ENCODE results near the gene ZNF609. TPM values are rescaled to one million over a fixed set of nuclear protein-coding genes. Genes with fewer than 3 reads are reported as not detected.

ZNF609 gene
- total and polyA plus RNA-seq, 10 of the 15 experiments (the other 5 are each of a cell fraction or from before 2014, with no cell fraction given) = 5.1 to 35.3 (median 13.6) TPM

DNA sequence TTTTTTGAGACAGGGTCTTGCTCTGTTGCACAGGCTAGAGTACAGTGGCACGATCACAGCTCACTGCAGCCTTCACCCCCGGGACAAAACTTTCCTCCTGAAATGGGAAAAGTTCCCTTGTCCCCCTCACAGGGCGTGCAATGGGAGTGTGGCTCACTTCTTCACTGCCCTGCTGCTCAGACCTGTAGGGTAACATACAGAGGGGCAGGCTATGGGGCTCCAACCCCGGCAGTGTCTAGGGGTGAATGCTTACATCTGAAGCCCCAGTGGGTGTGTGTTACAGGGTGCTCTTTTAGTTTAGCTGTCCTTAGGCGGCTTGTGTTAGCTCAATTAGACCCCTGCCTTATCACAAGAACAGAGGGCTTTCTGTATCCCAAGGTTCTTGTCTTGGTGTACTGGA, 157.8 kb downstream of the ZNF609 start:
- no peak overlapping the region for H2AFZ ChIP-seq (ENCODE audit: control insufficient read depth, low read depth, low read length)
- 98% methylated on average over 5 of the region's 5 CpGs for whole genome bisulfite sequencing (ENCODE audit: insufficient coverage, insufficient replicate concordance, low lambda C conversion rate, missing lambda C conversion rate)
- no peak for FAIRE-seq
- BruUV-seq (replicated peaks) = no TSS peak
- POLR2A ChIA-PET = interaction anchor here (0.6 to 3.1 kb wide), 6 partner anchors 11 to 47 kb away, joined by 3 to 10 read pairs (median 3); no protein-coding TSS in a partner anchor
- no peaks in the 10 kb centered on the region for H4K20me1 ChIP-seq (ENCODE audit: control insufficient read depth, insufficient read depth)
- no peaks in the 10 kb centered on the region for H3K9me3 ChIP-seq (replicated peaks; ENCODE audit: control insufficient read depth, insufficient read depth, low read length)
- intact Hi-C loops (cut with micrococcal nuclease; ENCODE audit: unreplicated experiment) = no loop called here
- H3K27me3 ChIP-seq (replicated peaks in 1 of 2; ENCODE audit: control insufficient read depth in 2 of 2, insufficient read depth in 2 of 2, low read length in 1 of 2) = no peaks in the 10 kb centered on the region
- no peak overlapping the region for H3K9ac ChIP-seq (ENCODE audit: control insufficient read depth, insufficient read depth, low read length)
- peaks cover 35% of the 10 kb centered on the region for H3K4me1 ChIP-seq (ENCODE audit: control insufficient read depth, insufficient read depth, low read length)
- H3K4me2 ChIP-seq (ENCODE audit: control insufficient read depth, insufficient read depth) = no peak overlapping the region
- CTCF ChIA-PET = interaction anchor here (0.7 to 1.4 kb wide), 6 partner anchors 14 to 191 kb away, joined by 3 to 4 read pairs (median 4); no protein-coding TSS in a partner anchor
- H3K79me2 ChIP-seq (ENCODE audit: control insufficient read depth, insufficient read depth, low read length) = peaks cover 43% of the 10 kb centered on the region
- H3K4me3 ChIP-seq = no peak overlapping the region
- no peak overlapping the region for H3K27ac ChIP-seq (ENCODE audit: control insufficient read depth, insufficient read depth)
- H3K36me3 ChIP-seq (ENCODE audit: control insufficient read depth in 2 of 2, insufficient read depth in 2 of 2, low read length in 1 of 2) = no peaks in the 10 kb centered on the region
- TF ChIP-seq BHLHE40 (IDR thresholded peaks at IDR 0.05; ENCODE audit: borderline replicate concordance in 1 of 2, low read depth in 2 of 2, low read length in 1 of 2) = no peak
- DNase-seq (ENCODE audit: low read depth, low spot score) = no peak
- RAD21 ChIA-PET (ENCODE audit: unreplicated experiment) = interaction anchor here (0.8 to 8.2 kb wide), 7 partner anchors 17 to 85 kb away, joined by 3 to 149 read pairs (median 4); no protein-coding TSS in a partner anchor
- in situ Hi-C loops (cut with MboI) = no loop called here
- no peak for ATAC-seq
- SMC1A ChIA-PET (ENCODE audit: uncharacterized antibody, unreplicated experiment) = interaction anchor here (0.7 to 7.1 kb wide), 9 partner anchors 14 to 117 kb away, joined by 3 to 94 read pairs (median 4); no protein-coding TSS in a partner anchor

DNA sequence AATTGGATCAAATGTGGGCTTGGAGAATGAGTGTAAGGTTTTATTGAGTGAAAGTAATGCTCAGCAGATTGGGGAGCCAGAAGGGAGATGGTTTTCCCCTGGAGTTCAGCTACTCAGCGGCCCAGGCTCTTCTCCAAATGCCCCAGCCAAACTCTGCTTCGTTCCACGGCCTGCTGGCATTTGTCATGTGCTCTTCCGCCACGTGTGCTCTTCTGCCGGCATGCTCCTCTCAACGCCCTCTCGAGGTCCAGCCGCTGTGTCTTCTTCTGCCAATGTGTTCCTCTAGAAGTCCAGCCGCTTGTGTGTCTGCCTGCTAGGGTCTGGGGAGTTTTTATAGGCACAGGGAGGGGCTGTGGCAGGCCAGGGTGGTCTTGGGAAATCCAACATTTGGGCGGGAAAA, 158.2 kb downstream of the ZNF609 start:
- CTCF ChIA-PET = interaction anchor here (0.7 to 1.4 kb wide), 6 partner anchors 14 to 191 kb away, joined by 3 to 5 read pairs (median 4); no protein-coding TSS in a partner anchor

More for the DNA sequence above, 158.2 kb downstream of the ZNF609 start:
- H3K4me1 ChIP-seq (ENCODE audit: control insufficient read depth, insufficient read depth, low read length) = peaks cover 39% of the 10 kb centered on the region
- H3K27ac ChIP-seq (ENCODE audit: control insufficient read depth, insufficient read depth) = no peak overlapping the region
- no peak for TF ChIP-seq ZNF217 (IDR thresholded peaks at IDR 0.05)
- TF ChIP-seq, protein P1, sequence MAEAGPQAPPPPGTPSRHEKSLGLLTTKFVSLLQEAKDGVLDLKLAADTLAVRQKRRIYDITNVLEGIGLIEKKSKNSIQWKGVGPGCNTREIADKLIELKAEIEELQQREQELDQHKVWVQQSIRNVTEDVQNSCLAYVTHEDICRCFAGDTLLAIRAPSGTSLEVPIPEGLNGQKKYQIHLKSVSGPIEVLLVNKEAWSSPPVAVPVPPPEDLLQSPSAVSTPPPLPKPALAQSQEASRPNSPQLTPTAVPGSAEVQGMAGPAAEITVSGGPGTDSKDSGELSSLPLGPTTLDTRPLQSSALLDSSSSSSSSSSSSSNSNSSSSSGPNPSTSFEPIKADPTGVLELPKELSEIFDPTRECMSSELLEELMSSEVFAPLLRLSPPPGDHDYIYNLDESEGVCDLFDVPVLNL (IDR thresholded peaks at IDR 0.05; ENCODE audit: low read depth, low read length) = no peak
- TF ChIP-seq CHD1 (IDR thresholded peaks at IDR 0.05; ENCODE audit: low read depth, low read length) = no peak
- TF ChIP-seq, protein P2, sequence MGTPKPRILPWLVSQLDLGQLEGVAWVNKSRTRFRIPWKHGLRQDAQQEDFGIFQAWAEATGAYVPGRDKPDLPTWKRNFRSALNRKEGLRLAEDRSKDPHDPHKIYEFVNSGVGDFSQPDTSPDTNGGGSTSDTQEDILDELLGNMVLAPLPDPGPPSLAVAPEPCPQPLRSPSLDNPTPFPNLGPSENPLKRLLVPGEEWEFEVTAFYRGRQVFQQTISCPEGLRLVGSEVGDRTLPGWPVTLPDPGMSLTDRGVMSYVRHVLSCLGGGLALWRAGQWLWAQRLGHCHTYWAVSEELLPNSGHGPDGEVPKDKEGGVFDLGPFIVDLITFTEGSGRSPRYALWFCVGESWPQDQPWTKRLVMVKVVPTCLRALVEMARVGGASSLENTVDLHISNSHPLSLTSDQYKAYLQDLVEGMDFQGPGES (IDR thresholded peaks at IDR 0.05) = no peak
- TF ChIP-seq ZNF384 (IDR thresholded peaks at IDR 0.05; ENCODE audit: borderline replicate concordance, low read depth, low read length) = no peak
- no peak for TF ChIP-seq SMAD1 (IDR thresholded peaks at IDR 0.05; ENCODE audit: low read depth, partially characterized antibody)
- no peak for TF ChIP-seq EP300 (IDR thresholded peaks at IDR 0.05; ENCODE audit: borderline replicate concordance in 1 of 2, control insufficient read depth in 1 of 2, low read depth in 2 of 2, low read length in 2 of 2)
- intact Hi-C loops (cut with micrococcal nuclease; ENCODE audit: unreplicated experiment) = no loop called here
- H3K36me3 ChIP-seq (ENCODE audit: control insufficient read depth in 2 of 2, insufficient read depth in 2 of 2, low read length in 1 of 2) = peaks cover 0 to 2% of the 10 kb centered on the region in 2 experiments; a peak in 1 of 4 replicates
- no TSS peak for BruUV-seq (replicated peaks)
- ChIA-PET RAD21 (ENCODE audit: unreplicated experiment) (interaction anchor here (0.8 to 8.2 kb wide), 12 partner anchors 11 to 113 kb away, joined by 3 to 149 read pairs (median 4); no protein-coding TSS in a partner anchor), POLR2A (interaction anchor here (1.0 to 3.1 kb wide), 7 partner anchors 17 to 174 kb away, joined by 3 to 32 read pairs (median 4); no protein-coding TSS in a partner anchor), SMC1A (ENCODE audit: uncharacterized antibody, unreplicated experiment) (interaction anchor here (0.9 to 8.5 kb wide), 17 partner anchors 8 to 191 kb away, joined by 3 to 152 read pairs (median 5); no protein-coding TSS in a partner anchor)
- FAIRE-seq (no peak), ATAC-seq (no peak), DNase-seq (ENCODE audit: low read depth, low spot score) (no peak)
- H2AFZ ChIP-seq (ENCODE audit: control insufficient read depth, low read depth, low read length) = no peak overlapping the region
- WGBS (ENCODE audit: insufficient coverage, insufficient replicate concordance, low lambda C conversion rate, missing lambda C conversion rate) = 95% methylated on average over 11 of the region's 11 CpGs
- H3K4me2 ChIP-seq (ENCODE audit: control insufficient read depth, insufficient read depth) = no peak overlapping the region
- no peak overlapping the region for H3K9ac ChIP-seq (ENCODE audit: control insufficient read depth, insufficient read depth, low read length)
- H3K4me3 ChIP-seq = no peak overlapping the region
- no peaks in the 10 kb centered on the region for H3K27me3 ChIP-seq (replicated peaks in 1 of 2; ENCODE audit: control insufficient read depth in 2 of 2, insufficient read depth in 2 of 2, low read length in 1 of 2)
- H4K20me1 ChIP-seq (ENCODE audit: control insufficient read depth, insufficient read depth) = no peaks in the 10 kb centered on the region
- no peaks in the 10 kb centered on the region for H3K9me3 ChIP-seq (replicated peaks; ENCODE audit: control insufficient read depth, insufficient read depth, low read length)
- peaks cover 46% of the 10 kb centered on the region for H3K79me2 ChIP-seq (ENCODE audit: control insufficient read depth, insufficient read depth, low read length)
- in situ Hi-C loops (cut with MboI) = no loop called here
